Measurements from ENCODE around the gene SAP130. TPM values are rescaled to one million over a fixed set of nuclear protein-coding genes. Genes with fewer than 3 reads are reported as not detected.
A peak's percentile ranks its signal among the peaks of the same experiment; 100 is the strongest.

Gene SAP130
- 49.2 and 54.3 TPM in 2 replicates for total RNA-seq (2021; fragmentation: NEBNext Ultra II Directional; extraction: Animal tissue kit (Norgen Biotek cat#: 25700))
- 51.4 and 58.6 TPM in 2 replicates for polyA plus RNA-seq (2011; rRNA removed)
- polyA plus RNA-seq (2011; cell fraction: cytosol; rRNA removed), result 15.5 TPM
- polyA plus RNA-seq (2011; cell fraction: nucleus; rRNA removed), result 56.9 TPM
- polyA plus RNA-seq (2012, experiment 1 of 2), result 32.3 to 49.0 TPM (median 45.0 TPM) in 4 replicates
- polyA plus RNA-seq (2012, experiment 2 of 2), result 15.9 TPM
- 27.9 TPM for polyA plus RNA-seq (2013, experiment 1 of 2)
- polyA plus RNA-seq (2013, experiment 2 of 2), result 26.5 TPM
- 58.7 and 68.3 TPM in 2 replicates for polyA minus RNA-seq (2011; rRNA and poly(A)+ RNA removed)
- 28.3 TPM for polyA minus RNA-seq (2011; cell fraction: cytosol; rRNA and poly(A)+ RNA removed)
- 45.4 TPM for polyA minus RNA-seq (2011; cell fraction: nucleus; rRNA and poly(A)+ RNA removed)
- long read RNA-seq, experiment 1, full-length matches to known transcripts, result 1 of 38 reads
- long read RNA-seq, experiment 1, partial matches to known transcripts, result 28 of 38 reads
- long read RNA-seq, experiment 1, other reads (novel, unspliced or antisense), result 9 of 38 reads
- long read RNA-seq, experiment 2, partial matches to known transcripts, result 5 of 6 reads
- long read RNA-seq, experiment 2, other reads (novel, unspliced or antisense), result 1 of 6 reads

DNA sequence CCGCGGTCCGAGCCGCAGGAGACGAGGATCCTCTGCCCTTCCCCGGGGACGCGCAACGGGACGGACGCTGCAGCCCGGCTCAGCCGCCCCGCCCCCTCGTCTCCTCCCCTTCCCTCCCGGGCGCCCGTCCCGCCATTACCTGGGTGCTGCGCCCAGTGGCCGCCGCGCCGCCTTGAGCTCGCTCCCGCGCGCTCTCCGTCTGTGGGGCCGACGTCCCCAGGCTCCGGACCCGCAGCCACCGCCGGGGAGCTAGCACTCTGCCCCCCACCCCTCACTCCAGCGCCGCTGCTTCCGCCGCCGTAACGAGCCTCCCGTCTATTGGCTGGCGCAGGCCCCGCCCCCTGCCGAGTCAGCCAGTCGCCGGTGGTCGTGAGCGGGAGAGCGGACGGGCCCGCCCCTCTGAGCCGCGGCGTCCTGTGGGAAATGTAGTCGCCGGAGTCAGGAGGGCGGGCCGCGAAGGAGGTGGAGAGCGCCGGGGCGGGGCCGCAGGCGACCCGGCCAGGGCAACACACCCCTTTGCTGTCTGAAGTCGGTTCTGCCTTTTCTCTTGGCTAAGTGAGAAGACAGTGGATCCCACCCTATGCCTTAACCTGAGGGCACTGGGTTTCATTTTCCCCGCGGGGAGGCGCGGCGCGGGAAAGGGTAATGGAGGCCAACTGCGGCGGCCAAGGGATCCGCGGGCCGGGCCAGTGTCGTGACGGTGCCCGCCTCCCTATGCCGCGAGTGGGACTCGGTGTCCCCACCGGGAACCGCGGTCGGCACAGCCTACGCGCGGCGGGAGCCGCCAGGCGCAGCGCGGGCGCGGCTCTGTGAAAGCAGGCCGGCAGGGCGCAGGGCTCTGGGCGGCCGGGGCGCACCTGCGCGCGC lies at the start of gene SAP130:
Gene SAP130 (minus strand): TSS at position 259 of the 867 bp plus-strand sequence. CDS start 1,767 bp downstream, outside the sequence.
- Histone ChIP-seq H4K91ac (replicated peaks; ENCODE audit: insufficient read length, low read length) (peak within 1 kb of the TSS; percentile 81), H3K36me3 (ENCODE audit: control insufficient read depth in 2 of 4, insufficient read depth in 4 of 4, low read length in 3 of 4) (no peaks in the 10 kb centered on the region; a peak in 2 of 8 replicates), H2BK20ac (ENCODE audit: low read length) (no peak within 1 kb of the TSS), H3K56ac (replicated peaks; ENCODE audit: insufficient read length, low read depth, low read length) (peak within 1 kb of the TSS; percentile 46), H2BK5ac (ENCODE audit: low read depth, low read length) (peak within 1 kb of the TSS; percentile 66; the same call in 1 of the 2 replicates), H3K9me3 (ENCODE audit: insufficient read depth in 2 of 2, low read depth in 1 of 2, low read length in 1 of 2) (peaks cover 7 to 9% of the 10 kb centered on the region in 2 experiments; a peak in 3 of 4 replicates), H3K4me1 (replicated peaks in 1 of 4; ENCODE audit: control insufficient read depth in 3 of 4, insufficient read depth in 4 of 4, low read length in 3 of 4) (peaks cover 0 to 8% (median 4%) of the 10 kb centered on the region in 4 experiments; a peak in 5 of 7 replicates), H4K5ac (ENCODE audit: insufficient read length, low read depth, low read length) (peak within 1 kb of the TSS; percentile 54), H3K23ac (ENCODE audit: insufficient read length) (no peak within 1 kb of the TSS), H3K9ac (replicated peaks in 1 of 4; ENCODE audit: extremely low read depth in 1 of 4, low read depth in 3 of 4, low read length in 3 of 4) (peak within 1 kb of the TSS; percentile 79 to 98 (median 90)), H3K4me2 (ENCODE audit: insufficient read depth in 1 of 2, low read depth in 2 of 2, low read length in 2 of 2) (peak within 1 kb of the TSS; percentile 76 to 78), H2BK12ac (ENCODE audit: low read depth, low read length) (no peak within 1 kb of the TSS), H3K18ac (ENCODE audit: extremely low read depth, low read length) (no peak within 1 kb of the TSS; the same call in none of the 2 replicates), H2BK15ac (ENCODE audit: low read length) (no peak within 1 kb of the TSS), H2AK5ac (ENCODE audit: low read depth, low read length) (no peak within 1 kb of the TSS), H3K23me2 (ENCODE audit: low read depth, low read length) (peaks cover 6% of the 10 kb centered on the region), H2BK120ac (replicated peaks; ENCODE audit: low read depth, low read length) (no peak within 1 kb of the TSS), H3K4ac (replicated peaks; ENCODE audit: insufficient read length, low read depth, low read length) (no peak within 1 kb of the TSS), H3K14ac (ENCODE audit: insufficient read length) (no peak within 1 kb of the TSS), H4K20me1 (replicated peaks in 1 of 2; ENCODE audit: control insufficient read depth in 1 of 2, insufficient read depth in 2 of 2, low read length in 2 of 2) (peaks cover 0 to 5% of the 10 kb centered on the region in 2 experiments), H3K4me3 (ENCODE audit: extremely low read depth in 1 of 4, insufficient read depth in 2 of 4, low read depth in 3 of 4, low read length in 4 of 4) (peak within 1 kb of the TSS; percentile 68 to 99 (median 86)), H3K27me3 (replicated peaks in 1 of 4; ENCODE audit: control insufficient read depth in 3 of 4, extremely low read depth in 1 of 4, insufficient read depth in 3 of 4, low read length in 3 of 4) (peaks cover 0 to 6% (median 2%) of the 10 kb centered on the region in 4 experiments; a peak in 2 of 7 replicates), H2AFZ (ENCODE audit: low read length) (peak within 1 kb of the TSS; percentile 54; the same call in 1 of the 2 replicates), H3K79me1 (ENCODE audit: low read depth, low read length) (no peaks in the 10 kb centered on the region; the same call in 1 of the 2 replicates), H3K27ac (ENCODE audit: low read depth, low read length) (peak within 1 kb of the TSS; percentile 84; the same call in 1 of the 2 replicates), H4K8ac (ENCODE audit: extremely low read depth, insufficient read depth, low read length) (peak within 1 kb of the TSS; percentile 85), H3K79me2 (ENCODE audit: control insufficient read depth in 1 of 2, insufficient read depth in 2 of 2, low read length in 2 of 2) (peaks cover 3 to 27% of the 10 kb centered on the region in 2 experiments; a peak in 3 of 4 replicates)
- DNase-seq (ENCODE audit: low read depth in 1 of 2, low spot score in 2 of 2), result peak; percentile 90 to 97
- ChIA-PET POLR2A (ENCODE audit: partially characterized antibody) (interaction anchor here (0.5 to 0.8 kb wide), 4 partner anchors 10 to 171 kb away, joined by 3 to 4 read pairs (median 4); partner anchors contain the start of gene UGGT1), CTCF (ENCODE audit: partially characterized antibody) (interaction anchor here (0.6 to 2.0 kb wide), 6 partner anchors 10 to 767 kb away, joined by 3 to 8 read pairs (median 3); no protein-coding TSS in a partner anchor)
- no peak for FAIRE-seq
- WGBS, 2 experiments (ENCODE audit: extremely low coverage in 1 of 2, insufficient coverage in 1 of 2, insufficient read length in 1 of 2, insufficient replicate concordance in 2 of 2, low coverage in 1 of 2, low lambda C conversion rate in 2 of 2, missing lambda C conversion rate in 1 of 2), result 1% methylated on average over 62 of the region's 106 CpGs; no CpG with 5 or more reads in 1 of the 2 experiments
- TF ChIP-seq RXRA (IDR thresholded peaks at IDR 0.05; ENCODE audit: insufficient read depth, low read depth, low read length) (no peak), CTBP2 (IDR thresholded peaks at IDR 0.05; ENCODE audit: borderline replicate concordance, insufficient read depth, insufficient read length, low read length) (no peak), PHF8 (conservative IDR thresholded peaks at IDR 0.05; ENCODE audit: low read depth, low read length) (peak; percentile 91), SAP30 (IDR thresholded peaks at IDR 0.05; ENCODE audit: insufficient read depth, insufficient replicate concordance, low read length) (no peak), ZNF274 (IDR thresholded peaks at IDR 0.05; ENCODE audit: borderline replicate concordance, extremely low read depth, low read length) (no peak), POLR2A (IDR thresholded peaks at IDR 0.05; ENCODE audit: control extremely low read depth in 1 of 2, low read depth in 2 of 2, low read length in 2 of 2) (peak; percentile 58 to 61; a peak in 2 of 3 replicates), EGR1 (IDR thresholded peaks at IDR 0.05; ENCODE audit: borderline replicate concordance, low read depth, low read length) (no peak)

Measured in H1 (cell line).